Measurements from ENCODE around the gene A1BG. TPM values are rescaled to one million over a fixed set of nuclear protein-coding genes. Genes with fewer than 3 reads are reported as not detected.

The A1BG gene
- total and polyA plus RNA-seq, 2 of the 13 experiments (the other 11 are each of a cell fraction or from before 2014, with no cell fraction given): 14.7 to 41.4 TPM

DNA sequence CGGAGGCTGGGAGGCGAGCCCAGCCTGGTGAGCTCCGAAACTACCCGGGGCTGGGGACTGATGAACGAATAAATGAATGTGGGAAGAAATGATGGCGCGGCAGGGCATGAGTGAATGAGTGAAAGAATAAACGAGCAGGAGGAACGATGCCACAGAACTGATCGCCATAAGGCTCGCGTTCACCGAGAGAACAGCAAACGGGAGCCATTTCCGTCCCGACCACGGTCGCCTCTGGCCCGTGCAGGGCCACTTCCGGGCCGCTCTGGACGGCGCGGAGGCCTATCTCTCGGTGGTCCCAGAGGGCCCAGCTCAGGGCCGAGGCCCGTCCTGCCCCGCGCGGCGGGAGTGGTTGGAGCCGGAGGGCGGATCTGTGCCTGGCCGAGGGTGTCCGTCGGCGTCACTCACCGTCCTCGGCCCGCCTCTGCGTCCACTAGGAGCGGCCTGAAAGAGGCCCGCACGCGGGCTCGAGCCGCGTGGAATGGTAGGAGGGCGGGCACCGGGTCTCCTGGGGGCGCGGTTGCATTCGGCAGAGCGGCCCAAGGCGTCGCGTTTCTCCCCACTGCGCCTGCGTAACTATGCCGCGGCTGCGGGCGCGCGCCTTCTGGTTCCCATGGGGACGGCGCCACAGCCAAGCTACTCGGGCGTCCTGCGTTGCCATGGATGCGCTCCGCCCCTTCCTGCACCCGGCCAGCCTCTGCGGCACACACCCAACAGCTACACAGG is 9.1 kb upstream of the A1BG start, which contains the start of gene ZNF497 (continued):
- TF ChIP-seq ZNF12 (CRISPR knock-in tag; IDR thresholded peaks at IDR 0.05) (0 out of 2 replicates have a peak, but pooled peaks have one; percentile 10), FOXO1 (CRISPR knock-in tag; IDR thresholded peaks at IDR 0.05) (0 out of 2 replicates have a peak, but pooled peaks have one; percentile 6), SP2 (CRISPR knock-in tag; IDR thresholded peaks at IDR 0.05) (no peak; the same call in 1 of the 2 replicates), RARG (CRISPR knock-in tag; IDR thresholded peaks at IDR 0.05; ENCODE audit: low read depth) (no peak), MAFG (CRISPR knock-in tag; IDR thresholded peaks at IDR 0.05) (no peak), ELF4 (CRISPR knock-in tag; IDR thresholded peaks at IDR 0.05; ENCODE audit: borderline replicate concordance) (no peak), NFE2L1 (CRISPR knock-in tag; IDR thresholded peaks at IDR 0.05; ENCODE audit: borderline replicate concordance) (no peak), CEBPG (CRISPR knock-in tag; IDR thresholded peaks at IDR 0.05) (peak; percentile 22; the same call in 1 of the 2 replicates), NFIB (CRISPR knock-in tag; IDR thresholded peaks at IDR 0.05; ENCODE audit: borderline replicate concordance) (no peak), ZNF10 (CRISPR knock-in tag; IDR thresholded peaks at IDR 0.05; ENCODE audit: borderline replicate concordance, low read depth) (no peak), FOXA3 (CRISPR knock-in tag; IDR thresholded peaks at IDR 0.05) (no peak; the same call in none of the 2 replicates), ZFP36L1 (CRISPR knock-in tag; IDR thresholded peaks at IDR 0.05) (no peak), HDAC6 (IDR thresholded peaks at IDR 0.05; ENCODE audit: low read depth, low read length) (no peak), TCF7L2 (IDR thresholded peaks at IDR 0.05; ENCODE audit: low read depth, low read length) (no peak), MED1 (CRISPR knock-in tag; IDR thresholded peaks at IDR 0.05) (peak; percentile 69; the same call in 1 of the 2 replicates), TBX3 (IDR thresholded peaks at IDR 0.05; ENCODE audit: borderline replicate concordance) (0 out of 2 replicates have a peak, but pooled peaks have one; percentile 10), STAT5B (CRISPR knock-in tag; IDR thresholded peaks at IDR 0.05) (0 out of 2 replicates have a peak, but pooled peaks have one; percentile 19), GABPB1 (CRISPR knock-in tag; IDR thresholded peaks at IDR 0.05) (peak; percentile 97), TP53 (CRISPR knock-in tag; conservative IDR thresholded peaks at IDR 0.05) (peak; percentile 77; the same call in 1 of the 2 replicates), TOE1 (CRISPR knock-in tag; IDR thresholded peaks at IDR 0.05) (0 out of 2 replicates have a peak, but pooled peaks have one; percentile 27), ZNF138 (CRISPR knock-in tag; IDR thresholded peaks at IDR 0.05; ENCODE audit: low read depth) (no peak)
- TF ChIP-seq, protein P1, sequence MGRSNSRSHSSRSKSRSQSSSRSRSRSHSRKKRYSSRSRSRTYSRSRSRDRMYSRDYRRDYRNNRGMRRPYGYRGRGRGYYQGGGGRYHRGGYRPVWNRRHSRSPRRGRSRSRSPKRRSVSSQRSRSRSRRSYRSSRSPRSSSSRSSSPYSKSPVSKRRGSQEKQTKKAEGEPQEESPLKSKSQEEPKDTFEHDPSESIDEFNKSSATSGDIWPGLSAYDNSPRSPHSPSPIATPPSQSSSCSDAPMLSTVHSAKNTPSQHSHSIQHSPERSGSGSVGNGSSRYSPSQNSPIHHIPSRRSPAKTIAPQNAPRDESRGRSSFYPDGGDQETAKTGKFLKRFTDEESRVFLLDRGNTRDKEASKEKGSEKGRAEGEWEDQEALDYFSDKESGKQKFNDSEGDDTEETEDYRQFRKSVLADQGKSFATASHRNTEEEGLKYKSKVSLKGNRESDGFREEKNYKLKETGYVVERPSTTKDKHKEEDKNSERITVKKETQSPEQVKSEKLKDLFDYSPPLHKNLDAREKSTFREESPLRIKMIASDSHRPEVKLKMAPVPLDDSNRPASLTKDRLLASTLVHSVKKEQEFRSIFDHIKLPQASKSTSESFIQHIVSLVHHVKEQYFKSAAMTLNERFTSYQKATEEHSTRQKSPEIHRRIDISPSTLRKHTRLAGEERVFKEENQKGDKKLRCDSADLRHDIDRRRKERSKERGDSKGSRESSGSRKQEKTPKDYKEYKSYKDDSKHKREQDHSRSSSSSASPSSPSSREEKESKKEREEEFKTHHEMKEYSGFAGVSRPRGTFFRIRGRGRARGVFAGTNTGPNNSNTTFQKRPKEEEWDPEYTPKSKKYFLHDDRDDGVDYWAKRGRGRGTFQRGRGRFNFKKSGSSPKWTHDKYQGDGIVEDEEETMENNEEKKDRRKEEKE (IDR thresholded peaks at IDR 0.05): no peak
- TF ChIP-seq, protein P2, sequence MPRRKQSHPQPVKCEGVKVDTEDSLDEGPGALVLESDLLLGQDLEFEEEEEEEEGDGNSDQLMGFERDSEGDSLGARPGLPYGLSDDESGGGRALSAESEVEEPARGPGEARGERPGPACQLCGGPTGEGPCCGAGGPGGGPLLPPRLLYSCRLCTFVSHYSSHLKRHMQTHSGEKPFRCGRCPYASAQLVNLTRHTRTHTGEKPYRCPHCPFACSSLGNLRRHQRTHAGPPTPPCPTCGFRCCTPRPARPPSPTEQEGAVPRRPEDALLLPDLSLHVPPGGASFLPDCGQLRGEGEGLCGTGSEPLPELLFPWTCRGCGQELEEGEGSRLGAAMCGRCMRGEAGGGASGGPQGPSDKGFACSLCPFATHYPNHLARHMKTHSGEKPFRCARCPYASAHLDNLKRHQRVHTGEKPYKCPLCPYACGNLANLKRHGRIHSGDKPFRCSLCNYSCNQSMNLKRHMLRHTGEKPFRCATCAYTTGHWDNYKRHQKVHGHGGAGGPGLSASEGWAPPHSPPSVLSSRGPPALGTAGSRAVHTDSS (CRISPR knock-in tag; conservative IDR thresholded peaks at IDR 0.05): no peak
- TF ChIP-seq, protein P3, sequence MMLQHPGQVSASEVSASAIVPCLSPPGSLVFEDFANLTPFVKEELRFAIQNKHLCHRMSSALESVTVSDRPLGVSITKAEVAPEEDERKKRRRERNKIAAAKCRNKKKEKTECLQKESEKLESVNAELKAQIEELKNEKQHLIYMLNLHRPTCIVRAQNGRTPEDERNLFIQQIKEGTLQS (CRISPR knock-in tag; IDR thresholded peaks at IDR 0.05): no peak; the same call in 1 of the 2 replicates
